Large intestine (tissue), 3 donors: ENCODE measurements around the gene KDM4B. TPM values are rescaled to one million over a fixed set of nuclear protein-coding genes. Genes with fewer than 3 reads are reported as not detected.

ENCODE experiments used
- DNase-seq, 2 donors: peaks; one replicate each; pipeline versions ENCODE4 v3.0.0 to v3.0.0-alpha.2; 2013
- H3K27ac ChIP-seq: one replicate; pipeline ENCODE4 v1.5.1; 2013; ENCODE audit warnings: low read length
- H3K27me3 ChIP-seq: 2 replicates; pipeline ENCODE4 v1.6.1; 2013; ENCODE audit warnings: low read length; ENCODE audit not compliant: control insufficient read depth, insufficient read depth
- H3K36me3 ChIP-seq: 2 replicates; pipeline ENCODE4 v1.6.1; 2013; ENCODE audit warnings: low read length; ENCODE audit not compliant: control insufficient read depth, insufficient read depth
- H3K4me1 ChIP-seq: one replicate; pipeline ENCODE4 v1.6.1; 2013; ENCODE audit warnings: low read length; ENCODE audit not compliant: control insufficient read depth, insufficient read depth
- H3K4me3 ChIP-seq: one replicate; pipeline ENCODE4 v1.5.1; 2013; ENCODE audit warnings: low read length
- H3K9me3 ChIP-seq: one replicate; pipeline ENCODE4 v1.6.1; 2013; ENCODE audit warnings: mild to moderate bottlenecking, low read depth, low read length, moderate library complexity; ENCODE audit not compliant: control insufficient read depth
- WGBS: methylation state at CpG from one replicate; pipeline ENCODE4 v1.1.5; 2013; ENCODE audit warnings: low lambda C conversion rate; ENCODE audit not compliant: insufficient coverage; 5-methylcytosine and 5-hydroxymethylcytosine counted together
- polyA plus RNA-seq: library from polyadenylated mRNA; unstranded; fragments of 120-200 nt; gene quantifications from one replicate; pipeline ENCODE4 v1.2.1, GENCODE V29; 2013

The KDM4B gene
- polyA plus RNA-seq, 1 donor: 13.7 TPM

- Histone ChIP-seq H3K4me1 (peaks cover 22% of the 10 kb centered on the region), H3K27ac (no peak overlapping the region)
These were observed 158.8 kb downstream of the KDM4B start for GRCh38 chr19:5127717-5128116.

GRCh38 chr19:5128251-5128935 is 159.5 kb downstream of the KDM4B start:
- peaks cover 8% of the 10 kb centered on the region for H3K36me3 ChIP-seq
- no peak overlapping the region for H3K27ac ChIP-seq
- H3K9me3 ChIP-seq: no peaks in the 10 kb centered on the region
- peak; percentile 34 to 54 for DNase-seq
- H3K4me3 ChIP-seq: no peak overlapping the region
- WGBS: no CpG with 5 or more reads among the region's 25 CpGs
- H3K27me3 ChIP-seq: no peaks in the 10 kb centered on the region
- peaks cover 22% of the 10 kb centered on the region for H3K4me1 ChIP-seq

More at GRCh38 chr19:5127717-5128116, 158.8 kb downstream of the KDM4B start:
- H3K36me3 ChIP-seq: peaks cover 15% of the 10 kb centered on the region
- DNase-seq: no peak
- H3K9me3 ChIP-seq: no peaks in the 10 kb centered on the region
- no peaks in the 10 kb centered on the region for H3K27me3 ChIP-seq
- no peak overlapping the region for H3K4me3 ChIP-seq
- WGBS: no CpG with 5 or more reads among the region's 12 CpGs

GRCh38 chr19:5128936-5129389 is 160.1 kb downstream of the KDM4B start:
- no CpG with 5 or more reads among the region's 9 CpGs for WGBS
- Histone ChIP-seq H3K27me3 (no peaks in the 10 kb centered on the region), H3K36me3 (peaks cover 13% of the 10 kb centered on the region), H3K9me3 (no peaks in the 10 kb centered on the region), H3K4me1 (peaks cover 22% of the 10 kb centered on the region), H3K4me3 (no peak overlapping the region), H3K27ac (no peak overlapping the region)
- DNase-seq: peak in 1 of 2 donors; percentile 22

GRCh38 chr19:5129691-5130090 is 160.8 kb downstream of the KDM4B start:
- H3K4me1 ChIP-seq: peaks cover 22% of the 10 kb centered on the region
- H3K9me3 ChIP-seq: no peaks in the 10 kb centered on the region
- WGBS: no CpG with 5 or more reads among the region's 13 CpGs
- no peak overlapping the region for H3K4me3 ChIP-seq
- no peak for DNase-seq
- H3K27me3 ChIP-seq: no peaks in the 10 kb centered on the region
- peaks cover 18% of the 10 kb centered on the region for H3K36me3 ChIP-seq
- H3K27ac ChIP-seq: no peak overlapping the region

GRCh38 chr19:5130371-5131030 is 161.6 kb downstream of the KDM4B start:
- WGBS: no CpG with 5 or more reads among the region's 27 CpGs
- no peak overlapping the region for H3K27ac ChIP-seq
- peaks cover 22% of the 10 kb centered on the region for H3K36me3 ChIP-seq

GRCh38 chr19:5131031-5131505 is 162.2 kb downstream of the KDM4B start:
- Histone ChIP-seq H3K36me3 (peaks cover 28% of the 10 kb centered on the region), H3K9me3 (no peaks in the 10 kb centered on the region), H3K4me3 (no peak overlapping the region), H3K27ac (no peak overlapping the region), H3K27me3 (no peaks in the 10 kb centered on the region), H3K4me1 (peaks cover 22% of the 10 kb centered on the region)
- DNase-seq: peak in 1 of 2 donors; percentile 18
- whole genome bisulfite sequencing: no CpG with 5 or more reads among the region's 21 CpGs

More at GRCh38 chr19:5130371-5131030, 161.6 kb downstream of the KDM4B start:
- H3K27me3 ChIP-seq: no peaks in the 10 kb centered on the region
- no peaks in the 10 kb centered on the region for H3K9me3 ChIP-seq
- H3K4me1 ChIP-seq: peaks cover 22% of the 10 kb centered on the region
- no peak for DNase-seq
- no peak overlapping the region for H3K4me3 ChIP-seq

GRCh38 chr19:5131506-5132205 is 162.7 kb downstream of the KDM4B start:
- H3K27ac ChIP-seq: no peak overlapping the region
- no CpG with 5 or more reads among the region's 25 CpGs for WGBS
- no peak overlapping the region for H3K4me3 ChIP-seq
- no peak for DNase-seq
- H3K27me3 ChIP-seq: no peaks in the 10 kb centered on the region
- peaks cover 34% of the 10 kb centered on the region for H3K36me3 ChIP-seq
- H3K9me3 ChIP-seq: no peaks in the 10 kb centered on the region
- peaks cover 22% of the 10 kb centered on the region for H3K4me1 ChIP-seq

GRCh38 chr19:5132206-5132560 is 163.3 kb downstream of the KDM4B start:
- H3K36me3 ChIP-seq: peaks cover 39% of the 10 kb centered on the region
- H3K27me3 ChIP-seq: no peaks in the 10 kb centered on the region
- peak in 1 of 2 donors; percentile 35 for DNase-seq
- no CpG with 5 or more reads among the region's 8 CpGs for WGBS
- no peak overlapping the region for H3K4me3 ChIP-seq
- no peak overlapping the region for H3K27ac ChIP-seq
- H3K9me3 ChIP-seq: no peaks in the 10 kb centered on the region
- H3K4me1 ChIP-seq: peaks cover 22% of the 10 kb centered on the region

GRCh38 chr19:5132698-5133651 is 164.1 kb downstream of the KDM4B start:
- WGBS: 89% methylated on average over 5 of the region's 27 CpGs
- no peak overlapping the region for H3K27ac ChIP-seq

More at GRCh38 chr19:5132698-5133651, 164.1 kb downstream of the KDM4B start:
- Histone ChIP-seq H3K4me3 (no peak overlapping the region), H3K27me3 (no peaks in the 10 kb centered on the region), H3K9me3 (no peaks in the 10 kb centered on the region), H3K4me1 (peaks cover 15% of the 10 kb centered on the region), H3K36me3 (peaks cover 46% of the 10 kb centered on the region)
- DNase-seq: no peak
